T-helper 1 cell treated with Interleukin-12 subunit alpha and Interleukin-12 subunit beta and Interleukin-4 antibody, amounts not matched to agents 30 μg/mL and 1 μg/mL, for 36 hours (primary cell): Measurements from ENCODE around the gene PRRT2.
A peak's percentile ranks its signal among the peaks of the same experiment; 100 is the strongest.

Source experiments
- H3K27ac Mint-ChIP-seq: one replicate; pipeline ENCODE4 v1.8.0; 2021; ENCODE audit warnings: mild to moderate bottlenecking, mixed read lengths
- H3K27me3 Mint-ChIP-seq: one replicate; pipeline ENCODE4 v1.8.0; 2021; ENCODE audit warnings: low read depth, mixed read lengths
- H3K36me3 Mint-ChIP-seq: one replicate; pipeline ENCODE4 v1.8.0; 2021; ENCODE audit warnings: low read depth, mixed read lengths
- H3K4me1 Mint-ChIP-seq: one replicate; pipeline ENCODE4 v1.8.0; 2021; ENCODE audit warnings: low read depth, mixed read lengths
- H3K4me3 Mint-ChIP-seq: one replicate; pipeline ENCODE4 v1.8.0; 2021; ENCODE audit warnings: mild to moderate bottlenecking, moderate library complexity, mixed read lengths
- H3K9me3 Mint-ChIP-seq: one replicate; pipeline ENCODE4 v1.8.0; 2021; ENCODE audit warnings: mixed read lengths

The PRRT2 gene

GRCh38 chr16:29813644-29814562, 1.9 kb downstream of the PRRT2 start:
- H3K36me3 Mint-ChIP-seq, result peaks cover 23% of the 10 kb centered on the region
- H3K9me3 Mint-ChIP-seq, result no peaks in the 10 kb centered on the region
- H3K4me3 Mint-ChIP-seq, result peak overlapping the region; percentile 36
- H3K4me1 Mint-ChIP-seq, result peaks cover 50% of the 10 kb centered on the region
- peak overlapping the region; percentile 45 for H3K27ac Mint-ChIP-seq
- peaks cover 11% of the 10 kb centered on the region for H3K27me3 Mint-ChIP-seq

GRCh38 chr16:29814592-29814991, 2.6 kb downstream of the PRRT2 start:
- H3K4me3 Mint-ChIP-seq, result peak overlapping the region; percentile 90

GRCh38 chr16:29815032-29815721, 3.2 kb downstream of the PRRT2 start:
- Mint-ChIP-seq H3K36me3 (peaks cover 29% of the 10 kb centered on the region), H3K4me1 (peaks cover 55% of the 10 kb centered on the region), H3K27ac (peak overlapping the region; percentile 95), H3K4me3 (peak overlapping the region; percentile 90), H3K27me3 (peaks cover 11% of the 10 kb centered on the region), H3K9me3 (no peaks in the 10 kb centered on the region)

More at GRCh38 chr16:29814592-29814991, 2.6 kb downstream of the PRRT2 start:
- H3K9me3 Mint-ChIP-seq, result no peaks in the 10 kb centered on the region
- peaks cover 11% of the 10 kb centered on the region for H3K27me3 Mint-ChIP-seq
- peak overlapping the region; percentile 95 for H3K27ac Mint-ChIP-seq
- peaks cover 53% of the 10 kb centered on the region for H3K4me1 Mint-ChIP-seq
- H3K36me3 Mint-ChIP-seq, result peaks cover 26% of the 10 kb centered on the region

GRCh38 chr16:29815793-29816693, 4.0 kb downstream of the PRRT2 start, which contains the start of gene PAGR1:
Gene PAGR1, plus strand, starts transcription at chr16:29816152. Its CDS starts 374 bp downstream, at chr16:29816526.
- peak within 1 kb of the TSS; percentile 90 for H3K4me3 Mint-ChIP-seq
- H3K27me3 Mint-ChIP-seq, result peaks cover 11% of the 10 kb centered on the region
- H3K4me1 Mint-ChIP-seq, result peaks cover 47% of the 10 kb centered on the region
- H3K36me3 Mint-ChIP-seq, result peaks cover 32% of the 10 kb centered on the region
- H3K9me3 Mint-ChIP-seq, result no peaks in the 10 kb centered on the region
- H3K27ac Mint-ChIP-seq, result peak within 1 kb of the TSS; percentile 95

GRCh38 chr16:29816694-29817441, 4.9 kb downstream of the PRRT2 start:
- peaks cover 33% of the 10 kb centered on the region for H3K36me3 Mint-ChIP-seq
- peaks cover 6% of the 10 kb centered on the region for H3K27me3 Mint-ChIP-seq
- H3K4me3 Mint-ChIP-seq, result peak overlapping the region; percentile 90
- H3K27ac Mint-ChIP-seq, result peak overlapping the region; percentile 95
- H3K4me1 Mint-ChIP-seq, result peaks cover 45% of the 10 kb centered on the region
- no peaks in the 10 kb centered on the region for H3K9me3 Mint-ChIP-seq

- H3K27me3 Mint-ChIP-seq, result no peaks in the 10 kb centered on the region
- H3K9me3 Mint-ChIP-seq, result no peaks in the 10 kb centered on the region
- H3K4me3 Mint-ChIP-seq, result peak overlapping the region; percentile 98
- H3K27ac Mint-ChIP-seq, result peak overlapping the region; percentile 64
- peaks cover 52% of the 10 kb centered on the region for H3K4me1 Mint-ChIP-seq
- peaks cover 33% of the 10 kb centered on the region for H3K36me3 Mint-ChIP-seq
Observed at GRCh38 chr16:29818082-29818481, 6.1 kb downstream of the PRRT2 start.

GRCh38 chr16:29819506-29819905, 7.5 kb downstream of the PRRT2 start:
- Mint-ChIP-seq H3K4me3 (peak overlapping the region; percentile 98), H3K27me3 (no peaks in the 10 kb centered on the region), H3K9me3 (no peaks in the 10 kb centered on the region), H3K4me1 (peaks cover 52% of the 10 kb centered on the region), H3K36me3 (peaks cover 33% of the 10 kb centered on the region), H3K27ac (peak overlapping the region; percentile 92)

- peaks cover 37% of the 10 kb centered on the region for H3K36me3 Mint-ChIP-seq
- no peaks in the 10 kb centered on the region for H3K9me3 Mint-ChIP-seq
- no peaks in the 10 kb centered on the region for H3K27me3 Mint-ChIP-seq
- H3K27ac Mint-ChIP-seq, result peak within 1 kb of the TSS; percentile 92
- H3K4me1 Mint-ChIP-seq, result peaks cover 52% of the 10 kb centered on the region
- peak within 1 kb of the TSS; percentile 98 for H3K4me3 Mint-ChIP-seq
Observed at GRCh38 chr16:29820271-29820701, 8.3 kb downstream of the PRRT2 start, which contains the start of gene MVP. Gene MVP, plus strand, starts transcription at chr16:29820462. Its CDS starts 10,088 bp downstream, at chr16:29830550.

GRCh38 chr16:29820730-29821642, 9.0 kb downstream of the PRRT2 start:
- Mint-ChIP-seq H3K27ac (peak overlapping the region; percentile 92), H3K4me3 (peak overlapping the region; percentile 98), H3K27me3 (no peaks in the 10 kb centered on the region), H3K9me3 (no peaks in the 10 kb centered on the region), H3K4me1 (peaks cover 55% of the 10 kb centered on the region), H3K36me3 (peaks cover 38% of the 10 kb centered on the region)

GRCh38 chr16:29821643-29822115, 9.7 kb downstream of the PRRT2 start:
- Mint-ChIP-seq H3K4me3 (peak overlapping the region; percentile 98), H3K27me3 (no peaks in the 10 kb centered on the region), H3K27ac (peak overlapping the region; percentile 92), H3K9me3 (no peaks in the 10 kb centered on the region), H3K4me1 (peaks cover 59% of the 10 kb centered on the region), H3K36me3 (peaks cover 36% of the 10 kb centered on the region)

GRCh38 chr16:29824589-29825144, 12.7 kb downstream of the PRRT2 start:
- peaks cover 27% of the 10 kb centered on the region for H3K36me3 Mint-ChIP-seq
- H3K4me3 Mint-ChIP-seq, result peak overlapping the region; percentile 70
- no peaks in the 10 kb centered on the region for H3K27me3 Mint-ChIP-seq
- H3K9me3 Mint-ChIP-seq, result no peaks in the 10 kb centered on the region
- peaks cover 47% of the 10 kb centered on the region for H3K4me1 Mint-ChIP-seq
- H3K27ac Mint-ChIP-seq, result peak overlapping the region; percentile 80
